GM06990 (cell line): ENCODE measurements around the gene FBXL3.

Experiments
- DNase-seq: peaks from one replicate; pipeline ENCODE4 v3.0.0-alpha.2; 2011; ENCODE audit not compliant: insufficient read length; ENCODE audit errors: extremely low read depth
- H3K27me3 ChIP-seq: replicated peaks from 2 replicates; pipeline ENCODE4 v1.6.0; 2011; ENCODE audit warnings: low read length; ENCODE audit not compliant: control insufficient read depth, insufficient read depth
- H3K36me3 ChIP-seq: 2 replicates; pipeline ENCODE4 v1.5.1; 2011; ENCODE audit warnings: low read length; ENCODE audit not compliant: control insufficient read depth, insufficient read depth
- H3K4me3 ChIP-seq: replicated peaks from 2 replicates; pipeline ENCODE4 v1.5.1; 2011; ENCODE audit warnings: low read depth, mild to moderate bottlenecking, control low read depth, low read length
- TF ChIP-seq, protein P1 (sequence below): IDR thresholded peaks from 2 replicates; pipeline ENCODE4 v1.5.1; 2011; ENCODE audit warnings: low read length, control low read depth, mild to moderate bottlenecking, inconsistent platforms; ENCODE audit not compliant: insufficient read depth, poor library complexity, severe bottlenecking

Gene FBXL3

DNA sequence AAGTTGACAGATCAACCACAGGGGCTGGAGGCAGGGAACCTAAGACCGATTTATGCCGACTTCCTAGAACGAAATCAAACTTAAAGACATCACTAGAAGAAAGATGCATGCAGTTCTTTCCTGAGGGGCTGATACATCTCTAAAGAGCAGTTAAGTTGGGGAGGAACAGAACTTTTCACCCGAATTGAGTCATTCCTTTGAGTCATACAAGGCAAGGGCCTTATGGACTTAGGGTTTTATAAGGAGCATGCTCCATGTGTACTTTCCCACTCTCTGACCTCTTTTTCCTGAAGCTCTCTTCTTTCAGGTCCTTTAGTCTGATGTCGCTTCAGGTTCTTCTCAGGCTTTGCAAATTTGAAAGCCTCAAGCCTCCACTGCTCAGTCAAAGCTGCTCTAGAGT is 7.9 kb upstream of the FBXL3 start:
- TF ChIP-seq, protein P1, sequence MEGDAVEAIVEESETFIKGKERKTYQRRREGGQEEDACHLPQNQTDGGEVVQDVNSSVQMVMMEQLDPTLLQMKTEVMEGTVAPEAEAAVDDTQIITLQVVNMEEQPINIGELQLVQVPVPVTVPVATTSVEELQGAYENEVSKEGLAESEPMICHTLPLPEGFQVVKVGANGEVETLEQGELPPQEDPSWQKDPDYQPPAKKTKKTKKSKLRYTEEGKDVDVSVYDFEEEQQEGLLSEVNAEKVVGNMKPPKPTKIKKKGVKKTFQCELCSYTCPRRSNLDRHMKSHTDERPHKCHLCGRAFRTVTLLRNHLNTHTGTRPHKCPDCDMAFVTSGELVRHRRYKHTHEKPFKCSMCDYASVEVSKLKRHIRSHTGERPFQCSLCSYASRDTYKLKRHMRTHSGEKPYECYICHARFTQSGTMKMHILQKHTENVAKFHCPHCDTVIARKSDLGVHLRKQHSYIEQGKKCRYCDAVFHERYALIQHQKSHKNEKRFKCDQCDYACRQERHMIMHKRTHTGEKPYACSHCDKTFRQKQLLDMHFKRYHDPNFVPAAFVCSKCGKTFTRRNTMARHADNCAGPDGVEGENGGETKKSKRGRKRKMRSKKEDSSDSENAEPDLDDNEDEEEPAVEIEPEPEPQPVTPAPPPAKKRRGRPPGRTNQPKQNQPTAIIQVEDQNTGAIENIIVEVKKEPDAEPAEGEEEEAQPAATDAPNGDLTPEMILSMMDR = no peak
- no peak overlapping the region for H3K4me3 ChIP-seq
- DNase-seq = no peak
- no peaks in the 10 kb centered on the region for H3K36me3 ChIP-seq
- H3K27me3 ChIP-seq = no peaks in the 10 kb centered on the region

DNA sequence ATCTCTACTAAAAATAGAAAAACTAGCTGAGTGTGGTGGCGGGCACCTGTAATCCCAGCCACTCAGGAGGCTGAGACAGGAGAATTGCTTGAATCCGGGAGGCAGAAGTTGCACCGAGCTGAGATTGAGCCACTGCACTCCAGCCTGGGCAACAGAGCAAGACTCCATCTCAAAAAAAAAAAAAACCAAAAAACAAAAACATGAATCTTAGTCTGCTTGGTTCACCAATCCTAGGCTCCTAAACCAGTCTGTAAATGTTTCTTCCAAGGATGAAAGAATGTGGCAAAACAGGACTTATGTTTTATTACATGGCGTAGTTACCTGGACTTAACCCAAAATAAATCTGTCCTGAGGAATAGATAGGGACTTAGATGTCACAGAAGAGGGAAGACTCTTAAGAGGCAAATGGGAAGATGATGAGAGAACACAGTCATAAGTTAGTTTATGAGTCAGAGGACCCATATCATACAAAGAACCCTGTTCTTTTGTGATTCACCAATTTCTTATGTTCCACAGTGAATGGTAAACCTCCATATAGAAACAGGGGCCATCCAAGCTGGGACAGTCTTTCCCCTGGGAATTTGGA is 6.9 kb upstream of the FBXL3 start:
- no peak for DNase-seq
- TF ChIP-seq, protein P1 = no peak
- Histone ChIP-seq H3K27me3 (no peaks in the 10 kb centered on the region), H3K4me3 (no peak overlapping the region), H3K36me3 (no peaks in the 10 kb centered on the region)

DNA sequence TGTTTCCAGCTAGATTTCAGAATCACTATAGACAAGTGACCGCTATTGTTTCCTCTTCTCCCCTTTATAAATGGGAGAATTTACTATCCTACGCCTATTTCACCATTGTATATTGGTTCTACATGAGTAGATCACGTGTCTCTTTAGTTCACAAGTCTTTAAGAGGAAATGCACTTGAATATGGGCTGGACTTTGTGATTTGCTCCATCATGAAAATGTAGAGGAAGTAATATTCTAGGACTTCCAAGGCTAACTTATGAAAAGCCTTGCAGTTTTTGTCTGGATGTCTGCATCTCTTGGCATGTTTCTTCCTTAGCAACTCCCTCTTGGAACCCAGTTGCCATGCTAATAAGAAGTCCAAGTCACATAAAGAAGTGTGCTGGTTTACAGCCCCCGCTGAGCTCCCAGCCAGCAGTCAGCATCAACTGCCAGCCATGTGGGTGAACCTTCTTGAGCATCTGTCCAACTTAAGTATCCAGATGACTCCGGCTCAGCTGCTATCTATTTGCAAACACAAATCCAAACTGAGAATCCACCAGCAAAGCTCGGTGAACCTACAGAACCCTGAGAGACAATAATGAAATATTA is 4.8 kb upstream of the FBXL3 start:
- no peak for DNase-seq
- Histone ChIP-seq H3K36me3 (no peaks in the 10 kb centered on the region), H3K27me3 (no peaks in the 10 kb centered on the region), H3K4me3 (no peak overlapping the region)
- TF ChIP-seq, protein P1 = no peak

DNA sequence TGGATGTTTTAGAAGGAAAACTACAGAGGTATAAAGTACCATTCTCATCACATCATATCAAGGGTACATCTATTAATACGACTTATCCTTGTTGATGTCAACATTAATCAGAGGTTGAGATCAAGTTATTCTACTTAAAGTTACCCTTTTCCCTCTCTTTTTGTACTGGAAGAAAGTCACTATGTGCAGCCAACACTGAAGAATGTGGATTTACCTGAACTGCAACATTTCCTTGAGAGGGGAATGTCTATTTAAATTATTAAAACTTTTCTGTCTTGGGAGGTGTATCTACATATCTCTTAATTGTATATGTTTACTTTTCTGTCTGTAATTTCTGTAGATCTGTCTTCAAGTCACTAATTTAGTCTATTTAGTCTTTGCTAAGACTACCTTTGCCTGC is 2.5 kb upstream of the FBXL3 start:
- TF ChIP-seq, protein P1 = no peak
- no peak for DNase-seq
- H3K4me3 ChIP-seq = no peak overlapping the region
- no peaks in the 10 kb centered on the region for H3K27me3 ChIP-seq
- H3K36me3 ChIP-seq = no peaks in the 10 kb centered on the region

DNA sequence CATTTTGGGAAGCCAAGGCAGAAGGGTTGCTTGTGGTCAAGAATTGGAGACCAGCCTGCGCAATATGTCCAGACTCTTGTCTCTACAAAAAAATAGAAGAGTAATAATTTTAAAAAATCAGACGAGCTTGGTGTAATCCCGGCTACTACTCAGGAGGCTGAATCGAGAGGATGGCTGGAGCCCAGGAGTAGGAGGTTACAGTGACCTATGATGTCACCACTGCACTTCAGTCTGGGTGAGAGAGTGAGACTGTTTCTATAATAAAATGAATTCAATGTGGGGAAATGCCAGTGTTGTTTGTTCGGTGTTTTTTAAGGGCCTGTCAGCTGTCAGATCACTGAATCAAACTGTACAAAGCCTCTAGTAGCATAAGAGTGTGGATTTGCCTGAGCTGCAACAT is 1.2 kb upstream of the FBXL3 start:
- no peaks in the 10 kb centered on the region for H3K36me3 ChIP-seq
- no peaks in the 10 kb centered on the region for H3K27me3 ChIP-seq
- no peak overlapping the region for H3K4me3 ChIP-seq
- DNase-seq = no peak
- TF ChIP-seq, protein P1 = no peak

DNA sequence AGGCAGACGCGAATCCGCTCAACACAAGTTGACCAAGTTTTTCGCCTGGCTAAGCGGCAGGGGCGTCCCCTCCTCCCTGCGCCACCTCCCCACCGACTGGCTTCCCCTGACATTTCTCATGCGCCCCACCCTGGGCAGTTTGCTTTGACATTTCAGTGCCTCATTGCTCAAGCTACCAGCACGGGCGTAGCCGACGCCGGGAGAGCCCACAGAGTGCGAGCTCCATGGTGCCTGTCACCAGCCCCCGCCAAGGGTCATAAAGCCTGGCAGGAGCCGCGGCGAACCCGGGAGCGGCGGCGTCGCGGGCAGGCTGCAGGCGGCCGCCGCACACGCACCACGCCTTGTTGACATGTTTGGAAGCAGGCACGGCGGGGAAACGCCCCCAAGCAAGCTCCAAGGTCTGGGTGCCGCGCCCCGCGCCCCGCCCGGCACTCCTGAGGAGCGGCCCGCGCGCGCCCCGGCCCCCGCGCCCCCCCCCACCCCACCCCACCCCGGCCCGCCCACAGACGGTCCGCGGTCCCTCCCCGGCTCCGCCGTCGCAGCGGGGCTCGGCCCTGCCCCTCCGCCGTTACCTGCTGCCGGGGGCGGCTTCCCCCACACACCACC is 601 bp downstream of the FBXL3 start:
- H3K4me3 ChIP-seq = peak overlapping the region; percentile 85
- TF ChIP-seq, protein P1 = no peak
- no peaks in the 10 kb centered on the region for H3K27me3 ChIP-seq
- DNase-seq = peak; percentile 83
- H3K36me3 ChIP-seq = no peaks in the 10 kb centered on the region; the same call in 1 of the 2 replicates
